ENCODE results near the gene S100A5.
"Not testable (repeated sequence)": the region's sequence is repeated elsewhere in the genome, so short reads cannot be mapped to it uniquely, and the experiment has no call there.

Gene S100A5

DNA sequence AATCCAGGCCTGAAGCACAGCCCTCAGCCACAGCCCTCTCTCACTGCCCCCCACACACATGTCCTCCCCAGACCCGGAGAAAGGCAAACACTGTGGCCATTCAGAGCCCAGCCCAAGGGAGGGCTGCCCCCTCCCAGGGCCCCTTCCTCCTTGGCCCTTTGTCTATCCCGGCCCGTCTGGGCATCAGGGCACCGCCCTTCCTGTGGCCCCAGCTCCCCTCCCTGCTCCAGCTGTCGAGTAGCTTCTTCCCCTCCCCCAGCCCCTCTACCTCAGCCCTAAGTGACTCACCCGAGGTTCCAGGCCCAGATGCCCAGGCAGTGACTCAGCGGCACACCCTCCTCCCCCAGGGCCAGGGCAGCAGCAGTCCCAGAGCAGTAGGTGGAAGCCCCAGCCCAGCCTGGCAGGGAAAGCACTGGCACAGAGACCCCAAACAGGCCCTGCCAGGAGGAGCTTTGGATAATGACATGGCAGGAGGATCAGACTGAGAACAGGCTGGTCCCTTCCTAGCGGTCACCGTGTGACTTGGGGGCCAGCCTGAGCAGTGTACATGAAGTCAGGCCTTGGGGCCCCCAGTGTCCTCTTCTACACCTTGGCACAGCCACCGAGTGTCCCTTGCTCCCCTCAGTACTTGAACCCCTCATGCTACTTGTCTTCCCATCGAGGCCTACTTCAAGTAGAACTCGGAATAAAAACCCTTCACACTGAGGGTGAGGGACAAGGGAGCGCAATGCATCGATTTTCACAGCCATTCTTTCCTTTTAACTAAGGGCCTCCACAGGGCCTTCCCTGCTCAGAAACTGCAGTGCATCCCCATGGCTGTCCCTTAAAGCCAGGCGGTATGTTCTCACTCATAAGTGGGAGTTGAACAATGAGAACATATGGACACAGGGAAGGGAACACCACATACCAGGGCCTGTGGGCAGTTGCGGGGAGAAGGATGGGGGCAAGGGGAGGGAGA, 26.0 kb upstream of the S100A5 start:
- peak; percentile 75 for DNase-seq (ENCODE audit: low read depth)

DNA sequence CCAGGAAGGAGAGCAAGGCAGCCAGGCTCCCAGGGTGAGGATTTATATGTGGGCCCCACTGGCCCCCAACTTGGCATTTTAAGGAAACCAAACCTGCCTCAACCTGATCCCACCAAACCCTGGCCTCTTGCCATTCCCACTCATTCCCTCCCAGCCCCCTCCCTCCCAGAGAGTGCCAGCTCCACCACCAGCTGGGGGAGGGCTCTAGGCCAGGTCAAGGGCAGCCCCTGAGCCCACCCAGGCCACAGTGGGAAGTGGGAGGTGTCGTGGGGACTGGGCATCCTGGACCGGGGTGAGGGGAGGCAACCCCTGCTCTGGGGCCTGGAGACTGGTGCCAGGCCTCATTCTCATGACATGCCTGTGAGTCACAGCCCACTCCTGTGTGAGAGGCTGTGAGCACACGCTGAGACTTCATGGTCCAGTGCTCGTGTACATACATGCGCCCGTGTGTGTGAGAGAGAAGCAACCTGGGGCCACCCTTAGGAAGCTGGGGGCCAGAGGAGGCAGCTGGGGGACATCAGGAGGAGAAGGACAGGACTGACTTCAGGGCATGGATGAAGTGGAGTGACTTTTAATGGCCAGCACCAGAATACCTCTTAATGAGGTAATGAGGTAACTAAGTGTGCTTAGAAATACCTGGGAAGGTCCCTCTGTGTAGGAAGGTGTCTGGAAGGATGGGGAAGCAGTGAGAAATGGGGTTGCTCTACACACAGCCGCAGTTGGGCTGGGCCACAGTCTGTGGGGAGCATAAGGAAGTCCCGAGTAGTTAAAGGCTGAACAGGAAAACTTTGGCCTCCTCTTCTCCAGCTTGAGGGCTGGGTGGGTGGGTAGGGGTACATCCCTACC, 25.0 kb upstream of the S100A5 start, which contains the start of gene S100A2:
S100A2 (minus strand) TSS at position 316 of the 846 bp plus-strand sequence. CDS start 1,967 bp downstream, outside the sequence.
- DNase-seq (ENCODE audit: low read depth): no peak

DNA sequence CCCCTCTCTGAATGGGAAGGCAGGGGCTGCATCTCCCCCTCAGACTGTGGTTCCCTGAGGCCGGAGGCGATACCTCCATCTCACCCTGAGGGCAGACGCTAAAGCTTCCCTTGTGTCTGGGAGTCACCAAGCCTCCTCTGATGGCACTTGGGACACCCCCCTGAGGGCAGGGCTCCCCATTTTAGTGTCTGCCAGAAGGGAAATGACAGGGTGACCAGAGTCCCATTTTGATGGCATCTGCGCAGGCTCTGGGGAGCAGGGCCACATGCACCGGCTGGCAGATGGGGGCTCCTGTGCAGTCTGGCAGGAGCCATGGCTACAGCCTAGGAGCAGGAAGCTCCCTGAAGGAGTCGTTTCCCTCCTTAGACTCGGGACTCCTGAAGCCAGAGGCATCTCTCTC, 23.3 kb upstream of the S100A5 start:
- DNase-seq (ENCODE audit: low read depth): no peak

DNA sequence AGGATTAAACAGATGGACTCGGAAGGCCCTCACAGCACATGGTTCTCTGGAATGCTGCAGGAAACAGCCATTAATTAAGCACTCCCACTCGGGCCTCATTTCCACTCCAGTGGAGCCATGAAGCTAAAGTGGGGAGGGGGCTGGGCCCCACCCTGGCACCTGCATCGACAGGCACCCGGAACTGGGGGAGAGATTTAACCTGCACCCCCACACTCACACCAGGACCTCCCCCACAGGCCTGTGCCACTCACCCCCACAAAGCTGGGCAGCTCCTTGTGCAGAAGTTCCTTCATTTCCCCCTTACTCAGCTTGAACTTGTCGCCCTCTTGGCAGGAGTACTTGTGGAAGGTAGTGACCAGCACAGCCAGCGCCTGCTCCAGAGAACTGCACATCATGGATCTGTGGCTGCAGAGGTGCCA, 22.8 kb upstream of the S100A5 start:
- no peak for DNase-seq (ENCODE audit: low read depth)

DNA sequence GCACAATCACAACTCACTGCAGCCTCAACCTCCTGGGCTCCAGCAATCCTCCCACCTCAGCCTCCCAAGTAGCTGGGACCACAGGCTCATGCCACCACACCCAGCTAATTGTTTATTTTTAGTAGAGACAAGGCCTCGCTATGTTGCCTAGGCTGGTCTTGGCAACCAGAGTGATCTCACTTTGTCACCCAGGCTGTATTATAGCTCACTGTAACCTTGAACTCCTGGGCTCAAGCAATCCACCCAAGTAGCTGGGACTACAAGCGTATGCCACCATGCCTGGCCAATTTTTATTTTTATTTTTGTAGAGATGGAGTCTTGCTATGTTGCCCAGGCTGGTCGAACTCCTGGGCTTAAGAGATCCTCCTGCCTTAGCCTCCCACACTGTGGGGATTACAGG, 21.3 kb upstream of the S100A5 start:
- DNase-seq (ENCODE audit: low read depth): not testable (repeated sequence)

DNA sequence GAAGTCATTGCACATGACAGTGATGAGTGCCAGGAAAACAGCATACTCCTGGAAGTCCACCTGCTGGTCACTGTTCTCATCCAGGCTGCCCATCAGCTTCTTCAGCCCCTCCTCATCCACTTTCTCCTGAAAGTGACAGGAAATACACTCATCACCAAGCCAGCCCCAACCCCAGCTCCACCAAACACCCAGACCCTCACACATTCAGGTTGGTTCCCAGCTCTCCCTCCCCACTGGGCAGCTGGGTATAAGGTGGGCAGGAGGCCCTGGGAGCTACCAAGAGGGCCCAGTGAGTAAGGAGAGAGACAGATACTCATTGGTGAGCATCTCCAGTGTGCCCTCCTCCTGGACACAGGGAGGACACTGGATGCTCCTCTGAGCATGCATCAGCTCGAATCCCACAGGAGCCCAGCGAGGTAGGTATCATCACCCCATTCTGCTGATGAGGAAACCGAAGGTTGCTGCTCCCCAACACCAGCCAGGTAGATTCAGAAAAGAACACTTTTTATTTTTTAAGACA, 20.8 kb upstream of the S100A5 start:
- DNase-seq (ENCODE audit: low read depth): no peak

DNA sequence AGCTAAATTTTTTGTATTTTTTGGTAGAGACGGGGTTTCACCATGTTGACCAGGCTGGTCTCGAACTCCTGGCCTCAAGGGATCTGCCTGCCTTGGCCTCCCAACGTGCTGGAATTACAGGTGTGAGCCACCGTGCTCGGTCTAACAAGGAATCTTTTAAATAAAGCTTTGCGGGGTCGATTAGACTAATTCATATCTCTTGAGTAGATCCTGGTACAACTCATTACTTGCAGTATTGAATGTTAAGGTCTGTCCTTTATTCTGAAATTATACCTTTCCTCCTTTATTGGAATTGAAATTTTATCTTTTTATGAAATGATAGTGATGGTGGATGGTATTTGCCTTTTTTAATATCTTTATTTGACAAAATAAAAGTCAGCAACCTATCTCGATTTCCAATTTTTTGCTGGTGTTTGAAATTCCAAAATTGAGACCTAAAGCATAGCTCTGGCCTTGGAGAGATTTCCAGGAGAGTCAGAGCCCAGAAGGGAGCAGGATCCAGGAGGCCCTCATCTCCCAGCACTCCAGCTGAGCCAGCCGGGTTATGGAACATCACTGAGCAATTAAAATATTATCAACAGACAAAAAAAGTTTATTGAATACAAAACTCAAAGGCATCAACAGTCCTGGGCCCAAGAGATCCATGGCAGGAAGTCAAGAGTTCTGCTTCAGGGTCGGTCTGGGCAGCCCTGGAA, 20.2 kb upstream of the S100A5 start:
- DNase-seq (ENCODE audit: low read depth): no peak

DNA sequence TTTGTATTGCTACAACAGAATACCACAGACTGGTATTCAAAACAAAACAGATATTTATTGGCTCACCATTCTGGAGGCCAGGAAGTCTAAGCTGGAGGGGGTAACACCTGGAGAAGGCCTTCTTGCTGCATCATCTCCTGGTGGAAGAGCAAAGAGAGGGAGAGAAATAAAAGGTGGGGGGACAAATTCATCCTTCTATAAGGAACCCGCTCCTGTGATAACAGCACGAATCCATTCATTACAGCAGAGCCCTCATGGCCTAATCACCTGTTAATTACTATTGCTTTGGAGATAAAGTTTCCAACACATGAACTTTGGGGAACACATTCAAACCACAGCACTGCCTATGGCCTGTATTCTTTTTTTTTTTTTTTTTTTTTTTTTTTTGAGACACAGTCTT, 19.5 kb upstream of the S100A5 start:
- no peak for DNase-seq (ENCODE audit: low read depth)

DNA sequence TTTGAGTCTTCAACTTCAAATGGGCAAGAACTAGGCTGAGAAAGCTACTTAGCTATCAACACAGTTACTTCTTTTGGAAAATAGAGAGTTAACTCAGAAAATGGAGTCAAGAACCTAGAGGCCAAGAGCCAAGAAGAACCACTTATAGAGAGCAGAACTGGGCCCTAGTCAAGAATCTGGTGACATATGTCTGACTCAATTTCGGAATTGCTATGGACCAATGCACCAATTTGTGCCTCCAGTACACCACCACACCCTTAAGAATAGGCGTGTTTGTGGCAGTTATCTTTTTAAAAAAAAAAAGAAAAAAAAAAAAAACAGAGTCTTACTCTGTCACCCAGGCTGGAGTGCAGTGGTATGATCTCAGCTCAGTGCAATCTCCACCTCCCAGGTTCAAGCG, 17.1 kb upstream of the S100A5 start:
- DNase-seq (ENCODE audit: low read depth): no peak

DNA sequence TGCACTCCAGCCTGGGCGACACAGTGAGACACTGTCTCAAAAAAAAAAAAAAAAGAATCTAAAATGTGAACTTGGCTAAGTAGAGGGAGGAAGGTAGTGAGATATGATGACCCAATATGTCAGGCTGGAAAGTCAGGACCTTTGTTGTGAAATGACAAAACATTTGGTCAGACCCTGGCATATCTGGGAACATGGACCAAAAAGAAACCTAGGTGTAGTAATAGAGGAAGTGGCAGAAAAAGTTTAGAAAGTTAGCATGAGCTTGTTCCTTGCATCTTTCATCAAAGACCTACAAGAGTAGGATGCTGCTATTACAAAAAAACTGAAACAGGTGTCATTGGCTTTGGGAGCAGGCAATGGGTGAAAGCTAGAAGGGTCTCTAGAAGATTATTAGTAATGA, 15.6 kb upstream of the S100A5 start:
- DNase-seq (ENCODE audit: low read depth): no peak

DNA sequence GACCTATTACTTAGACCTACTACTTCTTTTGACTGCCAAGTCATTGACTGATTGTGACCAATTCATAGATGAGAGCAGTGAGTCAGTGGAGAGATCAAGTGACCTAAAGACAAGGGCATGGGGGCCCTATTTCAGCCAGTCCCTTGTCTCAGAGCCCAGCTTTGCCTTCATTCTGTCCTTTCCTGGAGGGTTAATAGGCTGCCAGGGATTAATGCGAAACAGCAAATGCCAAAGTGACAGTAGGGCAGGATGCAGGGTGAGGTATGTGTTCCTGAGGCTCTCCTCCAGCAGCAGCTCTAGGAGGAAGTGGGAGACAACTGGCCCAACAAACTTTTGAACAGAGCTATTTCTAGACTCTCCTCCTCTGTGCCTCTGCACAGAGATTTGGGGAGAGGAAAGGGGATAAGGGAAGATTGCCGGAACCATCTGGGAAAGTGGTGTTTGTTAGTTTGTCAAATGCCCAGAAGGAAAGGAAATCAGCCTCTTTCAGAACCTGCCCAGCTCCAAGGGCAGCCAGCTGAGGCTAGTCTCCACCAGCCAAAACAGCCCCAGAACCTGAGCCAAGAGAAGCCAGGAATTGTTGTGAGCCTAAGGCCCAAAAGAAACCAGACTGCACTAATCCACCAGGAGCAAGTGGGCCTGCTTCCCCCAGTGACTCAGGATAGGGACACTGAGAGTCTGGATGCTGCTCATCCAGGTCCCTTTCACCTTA, 13.3 kb upstream of the S100A5 start:
- DNase-seq (ENCODE audit: low read depth): no peak

DNA sequence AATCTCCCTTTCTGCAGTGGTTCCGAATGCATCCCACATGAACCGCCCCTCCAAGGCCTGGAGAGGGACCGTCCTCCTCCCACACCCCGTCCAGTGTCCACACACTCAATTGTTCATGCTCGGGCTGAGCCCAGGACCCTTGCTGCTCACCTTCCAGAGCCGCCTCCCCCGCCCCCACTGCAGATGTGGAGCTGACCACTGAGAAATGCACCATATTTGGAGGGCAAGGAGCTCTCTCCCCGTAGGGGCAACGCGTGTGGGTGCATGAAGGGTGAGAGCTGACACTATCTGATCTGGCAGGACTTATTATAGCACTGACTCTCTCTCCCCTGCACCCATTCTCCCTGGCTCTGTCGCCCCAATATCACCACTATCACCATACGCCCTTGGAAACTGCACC, 12.4 kb upstream of the S100A5 start:
- no peak for DNase-seq (ENCODE audit: low read depth)

DNA sequence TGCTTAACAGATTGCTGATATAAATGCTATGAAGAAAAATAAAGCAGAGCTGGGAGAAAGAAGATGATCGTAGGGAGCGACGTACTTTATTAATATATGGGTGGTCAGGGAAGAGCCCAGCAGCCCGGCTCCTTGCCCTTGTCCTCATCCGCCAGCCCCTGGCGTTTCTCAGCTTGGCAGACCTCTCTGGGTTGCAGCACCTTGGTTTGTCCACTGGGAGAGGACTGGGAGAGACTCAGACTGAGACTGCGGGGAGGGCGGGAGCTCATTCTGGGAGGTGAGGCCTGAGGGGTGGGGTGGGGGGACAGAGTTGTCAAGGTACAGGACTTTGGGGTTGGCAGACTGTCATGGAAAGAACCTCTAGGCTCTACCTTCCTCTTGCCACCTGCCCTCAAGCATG, 11.6 kb upstream of the S100A5 start:
- no peak for DNase-seq (ENCODE audit: low read depth)

DNA sequence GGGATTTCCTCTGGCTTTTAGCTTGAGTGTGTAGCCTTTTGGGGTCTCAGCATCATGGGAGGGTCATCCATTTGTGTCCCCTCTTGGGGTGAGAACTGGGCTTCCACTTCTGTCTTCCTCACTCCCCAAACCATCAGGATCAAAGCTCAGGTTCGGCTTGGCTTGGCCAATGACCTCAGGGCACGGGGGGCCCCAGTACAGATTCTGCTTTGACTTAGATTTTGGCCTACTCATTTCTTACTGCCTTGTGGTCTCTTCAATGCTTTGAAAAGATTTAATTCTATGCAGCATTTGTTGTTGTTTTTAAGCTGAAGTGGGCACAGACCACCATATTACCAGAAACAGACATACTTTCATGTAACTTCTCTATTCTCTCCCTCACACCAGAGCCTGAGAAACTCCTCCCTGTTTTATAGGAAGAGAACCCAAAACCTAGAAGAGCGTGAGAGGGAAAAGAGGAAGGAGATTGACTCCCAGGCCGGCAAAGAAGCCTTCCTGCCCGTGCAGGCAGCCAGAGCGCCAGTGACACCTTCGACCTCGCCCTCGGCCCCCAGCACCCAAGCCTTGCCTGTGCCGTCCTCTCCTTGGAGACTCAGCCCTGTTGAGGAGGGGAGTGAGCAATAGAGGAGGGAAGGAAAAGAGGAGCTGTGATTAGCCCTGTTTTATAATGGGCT, 10.2 kb upstream of the S100A5 start:
- DNase-seq (ENCODE audit: low read depth): no peak

DNA sequence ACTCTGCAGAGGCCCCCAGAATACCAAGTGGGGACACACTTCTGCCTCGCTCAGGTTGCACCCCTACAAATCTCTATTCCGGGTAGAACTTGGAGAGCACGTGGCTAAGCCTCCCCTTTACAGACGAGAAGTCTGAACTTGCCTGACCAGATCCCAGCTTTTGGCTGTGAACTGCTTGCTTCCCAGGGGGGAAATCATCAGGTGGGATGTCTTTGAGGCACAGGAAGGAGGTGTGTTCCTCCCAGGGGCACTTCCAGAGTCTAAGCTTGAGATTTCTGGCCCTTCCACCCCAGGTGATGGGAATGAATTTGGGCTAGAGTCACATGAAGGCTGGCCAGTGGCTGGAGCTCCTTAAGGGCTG, 9.6 kb upstream of the S100A5 start:
- no peak for DNase-seq (ENCODE audit: low read depth)

DNA sequence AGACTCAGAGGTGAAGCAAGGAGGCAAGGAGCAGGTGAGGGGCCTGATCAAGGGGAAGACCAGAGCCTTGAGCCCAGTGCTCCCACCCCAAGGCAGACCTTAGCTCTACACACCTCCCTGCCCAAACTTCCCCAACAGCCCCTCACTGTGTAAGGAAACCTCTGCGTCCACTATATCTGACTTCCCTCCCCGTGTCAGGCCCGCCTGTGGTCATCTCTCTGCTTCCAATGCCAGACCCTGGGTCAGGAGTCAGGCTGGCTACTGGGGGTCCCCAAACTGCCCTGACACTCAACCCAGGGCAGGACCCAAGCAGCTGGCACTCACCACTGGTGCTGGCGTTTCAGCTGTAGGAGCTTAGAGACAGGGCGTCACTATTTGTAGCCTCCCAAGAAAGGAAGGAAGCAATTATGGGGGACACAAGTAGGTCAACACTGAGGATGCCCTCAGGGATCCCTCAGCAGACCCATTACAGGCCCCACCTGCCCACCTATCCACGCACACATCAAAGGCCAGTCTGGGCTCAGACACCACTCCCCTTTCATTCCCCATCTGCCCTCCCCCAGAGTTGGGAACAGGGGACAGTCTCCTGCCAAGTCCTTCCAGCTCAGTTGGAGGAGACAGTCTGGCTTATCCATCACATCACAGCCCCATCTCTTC, 9.1 kb upstream of the S100A5 start:
- DNase-seq (ENCODE audit: low read depth): no peak

DNA sequence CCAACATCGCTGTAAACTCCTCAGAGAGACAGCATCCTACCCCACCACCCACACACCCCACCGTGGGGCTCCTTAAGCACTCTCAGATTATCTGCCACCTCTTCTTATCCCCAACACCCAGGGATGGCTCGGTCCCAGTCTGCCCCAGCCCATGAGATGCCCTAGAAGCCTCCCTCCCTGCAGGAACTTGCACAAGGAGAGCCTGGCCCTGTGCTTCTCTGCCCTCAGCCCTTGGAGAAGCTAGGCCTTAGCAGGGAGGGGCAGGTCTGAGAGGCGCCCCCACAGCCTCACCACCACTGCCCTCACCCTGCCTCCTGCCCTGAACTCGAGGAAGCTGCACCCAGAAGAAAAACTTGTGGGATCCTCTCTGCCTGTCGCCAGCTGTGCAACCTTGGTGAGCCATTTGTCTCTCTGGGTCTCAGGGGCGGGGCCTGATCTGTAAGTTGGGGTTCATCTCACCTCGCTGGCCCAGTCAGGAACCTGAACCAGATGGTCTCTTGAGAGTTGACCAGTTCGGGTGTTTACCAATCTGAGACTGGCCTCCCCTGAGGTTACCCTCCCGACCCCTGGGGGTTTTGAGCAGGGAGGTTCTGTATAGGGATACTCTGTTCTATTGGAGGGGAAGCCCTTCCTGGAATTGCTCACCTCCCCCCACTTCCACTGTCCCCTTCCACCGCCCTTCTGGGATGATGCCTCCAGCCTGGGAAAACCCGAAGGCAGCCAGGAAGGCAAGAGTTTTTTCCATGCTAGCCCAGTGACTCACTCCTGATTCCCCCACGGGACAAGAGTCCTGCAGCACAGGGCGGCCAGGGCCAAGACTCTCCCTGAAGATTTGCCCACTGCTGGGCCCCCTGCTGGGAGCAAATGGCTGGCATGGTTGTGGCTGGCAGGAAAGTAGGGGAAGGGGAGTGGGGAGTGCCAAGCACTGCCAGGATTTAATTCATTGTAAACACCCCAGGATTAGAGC, 8.3 kb upstream of the S100A5 start, which contains the start of gene S100A3:
S100A3 (minus strand) TSS at position 537 of the 967 bp plus-strand sequence. CDS start 773 bp downstream, outside the sequence.
- no peak for DNase-seq (ENCODE audit: low read depth)

DNA sequence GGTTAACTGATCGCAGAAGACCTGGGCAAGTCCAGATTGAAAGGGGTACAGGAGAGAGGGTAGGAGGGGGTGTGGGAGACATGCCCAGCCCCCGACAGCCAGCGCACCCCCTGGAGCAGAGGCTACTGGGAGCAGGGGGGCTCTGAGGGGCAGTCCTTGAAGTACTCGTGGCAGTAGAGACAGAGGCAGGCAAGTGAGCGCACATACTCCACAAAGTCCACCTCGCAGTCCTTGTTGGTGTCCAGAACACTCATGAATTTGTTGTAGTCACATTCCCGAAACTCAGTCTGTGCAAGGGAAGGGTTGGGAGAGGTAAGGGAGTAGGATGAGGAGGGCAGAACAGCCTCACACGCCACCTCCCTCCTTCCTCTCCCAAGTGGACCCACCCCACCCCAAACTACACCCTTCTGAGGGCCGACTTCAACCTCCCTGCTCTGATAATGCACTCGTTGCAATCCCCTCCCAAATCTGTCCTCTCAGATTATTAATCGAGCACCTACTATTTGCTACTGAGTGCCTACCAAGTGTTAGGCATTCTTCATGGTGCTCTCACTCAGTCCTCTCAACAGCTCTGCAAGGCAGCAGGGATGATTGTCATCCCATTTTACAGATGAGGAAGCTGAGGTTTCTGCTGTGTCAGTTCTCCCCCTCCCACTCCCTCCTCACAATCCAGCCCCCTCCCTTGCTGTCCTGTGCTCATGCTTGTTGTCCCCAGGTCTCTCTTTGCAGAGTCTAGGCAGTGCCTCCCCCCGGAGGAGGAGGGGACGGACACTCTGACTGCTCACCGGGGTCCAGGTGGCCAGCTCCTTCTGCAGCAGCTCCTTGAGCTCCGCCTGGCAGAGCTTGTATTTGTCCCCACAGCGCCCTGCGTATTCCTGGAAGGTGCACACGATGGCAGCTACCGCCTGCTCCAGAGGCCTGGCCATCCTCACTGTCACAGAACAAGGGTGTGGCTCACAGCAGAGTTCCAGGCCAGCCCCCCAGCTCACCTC, 7.1 kb upstream of the S100A5 start:
- no peak for DNase-seq (ENCODE audit: low read depth)

Measured in stimulated activated CD8-positive, alpha-beta memory T cell treated with anti-CD3 and anti-CD28 coated beads, Interleukin-7, amount 100 ng/mL, for 24 hours (primary cell).